Measurements from ENCODE around the gene PHF14.
"Not testable (repeated sequence)": the region's sequence is repeated elsewhere in the genome, so short reads cannot be mapped to it uniquely, and the experiment has no call there.

Gene PHF14

GRCh38 chr7:10995482-10996166 lies 22.0 kb downstream of the PHF14 start:
- not testable (repeated sequence) for DNase-seq

GRCh38 chr7:10998996-10999757 lies 25.5 kb downstream of the PHF14 start:
- no peak for DNase-seq

- no peak for DNase-seq
Measured at GRCh38 chr7:11005202-11005601, 31.5 kb downstream of the PHF14 start.

- no peak for DNase-seq
Measured at GRCh38 chr7:11006291-11006690, 32.6 kb downstream of the PHF14 start.

GRCh38 chr7:11009631-11010030 lies 36.0 kb downstream of the PHF14 start:
- DNase-seq, result no peak

GRCh38 chr7:11021468-11021867 lies 47.8 kb downstream of the PHF14 start:
- DNase-seq, result no peak

- DNase-seq, result no peak
Measured at GRCh38 chr7:11026452-11027359, 53.0 kb downstream of the PHF14 start.

GRCh38 chr7:11035661-11036060 lies 62.0 kb downstream of the PHF14 start:
- no peak for DNase-seq

- DNase-seq, result no peak
Measured at GRCh38 chr7:11039974-11040373, 66.3 kb downstream of the PHF14 start.

GRCh38 chr7:11054033-11054432 lies 80.4 kb downstream of the PHF14 start:
- DNase-seq, result no peak

- DNase-seq, result no peak
Measured at GRCh38 chr7:11060893-11061292, 87.2 kb downstream of the PHF14 start.

- DNase-seq, result no peak
Measured at GRCh38 chr7:11062110-11062509, 88.4 kb downstream of the PHF14 start.

GRCh38 chr7:11069591-11069990 lies 95.9 kb downstream of the PHF14 start:
- DNase-seq, result no peak

GRCh38 chr7:11077816-11078215 lies 104.1 kb downstream of the PHF14 start:
- no peak for DNase-seq

- DNase-seq, result no peak
Measured at GRCh38 chr7:11078247-11078834, 104.7 kb downstream of the PHF14 start.

GRCh38 chr7:11079907-11080306 lies 106.2 kb downstream of the PHF14 start:
- DNase-seq, result no peak

- no peak for DNase-seq
Measured at GRCh38 chr7:11082121-11082520, 108.4 kb downstream of the PHF14 start.

GRCh38 chr7:11082552-11083213 lies 109.0 kb downstream of the PHF14 start:
- no peak for DNase-seq

- DNase-seq, result no peak
Measured at GRCh38 chr7:11083214-11083568, 109.5 kb downstream of the PHF14 start.

GRCh38 chr7:11104578-11104977 lies 130.9 kb downstream of the PHF14 start:
- DNase-seq, result no peak

GRCh38 chr7:11109659-11110058 lies 136.0 kb downstream of the PHF14 start:
- no peak for DNase-seq

GRCh38 chr7:11120068-11120664 lies 146.5 kb downstream of the PHF14 start:
- DNase-seq, result no peak

All from NCI-H446 treated with DMSO at 0.1 percent for 48 hours (cell line).